GM21737 (cell line): ENCODE data around the gene POSTN.

Experiments
- ATAC-seq: cut with Tn5 transposase; IDR thresholded peaks from one replicate; pipeline ENCODE4 v1.9.1; 2021; ENCODE audit warnings: mild to moderate bottlenecking, moderate library complexity; ENCODE audit not compliant: unreplicated experiment

Gene POSTN, protein sequence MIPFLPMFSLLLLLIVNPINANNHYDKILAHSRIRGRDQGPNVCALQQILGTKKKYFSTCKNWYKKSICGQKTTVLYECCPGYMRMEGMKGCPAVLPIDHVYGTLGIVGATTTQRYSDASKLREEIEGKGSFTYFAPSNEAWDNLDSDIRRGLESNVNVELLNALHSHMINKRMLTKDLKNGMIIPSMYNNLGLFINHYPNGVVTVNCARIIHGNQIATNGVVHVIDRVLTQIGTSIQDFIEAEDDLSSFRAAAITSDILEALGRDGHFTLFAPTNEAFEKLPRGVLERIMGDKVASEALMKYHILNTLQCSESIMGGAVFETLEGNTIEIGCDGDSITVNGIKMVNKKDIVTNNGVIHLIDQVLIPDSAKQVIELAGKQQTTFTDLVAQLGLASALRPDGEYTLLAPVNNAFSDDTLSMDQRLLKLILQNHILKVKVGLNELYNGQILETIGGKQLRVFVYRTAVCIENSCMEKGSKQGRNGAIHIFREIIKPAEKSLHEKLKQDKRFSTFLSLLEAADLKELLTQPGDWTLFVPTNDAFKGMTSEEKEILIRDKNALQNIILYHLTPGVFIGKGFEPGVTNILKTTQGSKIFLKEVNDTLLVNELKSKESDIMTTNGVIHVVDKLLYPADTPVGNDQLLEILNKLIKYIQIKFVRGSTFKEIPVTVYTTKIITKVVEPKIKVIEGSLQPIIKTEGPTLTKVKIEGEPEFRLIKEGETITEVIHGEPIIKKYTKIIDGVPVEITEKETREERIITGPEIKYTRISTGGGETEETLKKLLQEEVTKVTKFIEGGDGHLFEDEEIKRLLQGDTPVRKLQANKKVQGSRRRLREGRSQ

DNA sequence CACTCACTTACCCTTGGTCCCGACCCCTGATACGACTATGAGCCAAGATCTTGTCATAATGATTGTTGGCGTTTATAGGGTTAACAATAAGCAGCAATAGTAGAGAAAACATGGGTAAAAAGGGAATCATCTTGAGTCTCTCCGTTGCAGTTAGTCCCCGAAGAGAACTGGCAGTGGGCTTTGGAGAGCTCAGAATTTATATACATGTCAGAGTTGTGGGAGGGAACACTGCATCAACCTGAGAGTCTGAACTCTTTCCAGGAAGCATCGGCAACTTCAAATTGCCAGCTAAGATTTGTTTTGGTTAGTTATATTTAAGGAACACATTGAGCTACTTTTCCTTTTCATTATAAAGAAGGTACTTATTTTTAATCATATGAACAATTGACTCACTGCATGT lies at the start of gene POSTN:
Gene POSTN, minus strand, starts transcription at position 172 of the 400 bp plus-strand sequence. Its CDS starts 42 bp downstream, at position 130.
- ATAC-seq: no peak

DNA sequence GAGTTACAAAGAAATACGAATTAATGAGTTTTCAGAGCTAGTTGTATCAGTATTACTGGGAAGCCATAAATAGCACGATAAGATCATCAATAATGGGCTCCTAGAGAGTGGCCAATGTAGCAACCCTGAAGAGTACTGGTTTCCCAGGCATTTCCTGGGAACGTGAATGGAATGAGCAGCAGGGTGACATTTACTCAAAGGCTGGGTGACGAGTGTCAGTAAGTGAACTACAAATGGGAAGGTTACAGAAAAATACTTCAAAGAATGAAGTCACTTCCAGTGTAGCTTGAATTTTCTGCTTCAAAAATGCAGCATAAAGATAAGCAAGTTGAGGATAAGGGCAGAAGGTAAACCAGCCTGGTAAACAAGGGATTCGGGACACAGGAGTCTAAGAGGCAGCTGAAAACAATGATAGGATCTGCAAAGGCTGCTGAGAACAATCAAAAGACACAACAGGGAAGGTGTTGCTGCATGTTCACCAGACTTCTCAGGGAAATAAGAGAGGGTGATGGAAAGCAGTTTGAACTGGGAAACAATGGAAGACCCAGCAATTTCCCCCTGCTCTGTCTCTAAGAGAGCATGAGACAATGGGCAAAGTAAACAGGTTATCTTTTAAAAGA lies 48.6 kb upstream of the POSTN start:
- ATAC-seq: no peak

- no peak for ATAC-seq
Measured at GRCh38 chr13:37646531-37646930, 48.0 kb upstream of the POSTN start.

DNA sequence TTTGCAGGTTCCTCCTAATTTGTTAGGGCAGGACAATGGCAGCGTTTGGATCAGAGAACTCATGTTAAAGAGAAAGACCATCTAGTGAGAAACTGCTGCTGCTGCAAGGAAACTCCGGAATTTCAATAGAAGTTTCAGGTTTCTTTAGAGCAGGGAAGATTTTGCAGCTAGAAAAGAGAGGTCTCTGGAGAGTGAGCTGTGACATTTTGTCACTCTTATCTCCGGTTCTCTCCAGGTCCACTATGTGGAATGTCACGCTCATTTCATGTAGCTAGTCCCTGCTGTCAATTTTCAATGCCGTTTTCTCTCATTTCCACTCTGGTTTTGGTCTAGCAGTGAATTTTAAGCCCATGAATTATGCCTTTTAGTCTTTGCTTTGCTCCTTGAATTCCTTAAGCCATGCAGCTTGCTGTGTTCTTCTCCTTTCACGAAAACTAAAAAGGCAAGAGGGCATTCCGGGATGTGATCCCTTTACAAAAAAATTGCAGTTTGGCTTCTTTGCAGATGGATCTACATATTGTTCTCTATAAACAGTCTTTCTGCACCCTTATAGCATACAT lies 46.7 kb upstream of the POSTN start:
- no peak for ATAC-seq

- ATAC-seq: no peak
Measured at GRCh38 chr13:37641391-37641790, 42.8 kb upstream of the POSTN start.

- no peak for ATAC-seq
Measured at GRCh38 chr13:37640499-37640898, 41.9 kb upstream of the POSTN start.

GRCh38 chr13:37636701-37637100 lies 38.1 kb upstream of the POSTN start:
- ATAC-seq: no peak

DNA sequence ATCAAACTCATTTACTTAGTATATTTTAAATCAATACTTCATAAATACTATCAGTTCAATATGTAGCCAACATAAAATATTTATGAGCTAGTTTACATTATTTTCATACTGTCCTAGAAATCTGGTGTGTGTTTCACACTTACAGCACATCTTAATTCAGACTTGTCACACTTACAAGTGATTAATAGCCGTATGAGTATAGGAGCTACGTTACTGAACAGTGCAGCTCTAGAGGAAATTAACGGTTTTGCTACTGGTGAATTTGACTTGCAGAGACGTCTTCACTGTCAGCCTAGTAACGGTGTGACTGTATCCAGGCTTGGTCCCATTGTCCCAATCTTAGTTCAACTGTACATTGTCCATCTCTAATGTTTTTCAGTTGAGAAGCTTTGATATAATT lies 33.7 kb upstream of the POSTN start:
- no peak for ATAC-seq

GRCh38 chr13:37627428-37627827 lies 28.9 kb upstream of the POSTN start:
- no peak for ATAC-seq

DNA sequence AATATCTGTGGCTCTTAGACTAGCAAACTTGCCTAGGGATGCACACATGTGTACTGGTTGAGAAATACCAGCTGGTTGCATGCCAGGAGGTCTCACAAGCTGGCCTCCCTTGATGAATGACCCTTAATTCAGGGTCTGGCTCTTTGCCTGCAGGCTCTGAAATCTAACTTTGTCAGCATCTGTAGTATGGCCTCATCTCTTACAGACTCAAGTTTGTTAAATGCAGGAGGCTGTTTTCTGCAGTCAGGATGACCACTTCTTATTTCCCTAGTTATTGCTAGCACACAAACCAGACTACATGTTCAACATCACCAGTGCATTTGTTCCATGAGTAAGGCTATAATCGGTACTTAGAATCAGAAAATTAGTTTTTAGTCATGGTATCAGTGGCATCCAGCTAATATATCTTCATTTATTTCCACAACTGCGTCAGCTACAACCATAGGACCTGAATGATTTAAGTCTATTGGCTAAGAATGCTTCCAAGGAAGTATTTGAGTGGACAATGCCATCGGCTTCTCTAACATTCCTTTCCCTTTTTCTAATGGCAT lies 23.3 kb upstream of the POSTN start:
- no peak for ATAC-seq

DNA sequence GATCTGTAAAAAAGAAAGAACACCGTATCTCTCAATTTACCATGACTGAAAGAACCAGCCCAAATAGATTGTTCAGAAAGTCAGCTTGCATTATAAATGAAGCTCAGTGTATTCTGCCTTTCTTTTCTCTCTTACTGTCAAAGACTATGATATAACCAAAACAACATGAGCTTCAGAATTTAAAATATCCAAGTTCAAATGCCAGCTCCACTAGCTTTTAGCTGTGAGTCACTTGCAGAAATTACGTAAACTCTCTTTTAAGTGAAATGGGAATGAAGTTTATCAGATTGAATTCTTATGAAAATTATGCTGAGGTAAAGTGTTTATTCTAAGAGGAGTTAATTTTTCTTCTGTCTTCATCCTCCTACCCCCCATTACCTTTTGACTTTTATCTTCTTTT lies 20.0 kb upstream of the POSTN start:
- no peak for ATAC-seq

DNA sequence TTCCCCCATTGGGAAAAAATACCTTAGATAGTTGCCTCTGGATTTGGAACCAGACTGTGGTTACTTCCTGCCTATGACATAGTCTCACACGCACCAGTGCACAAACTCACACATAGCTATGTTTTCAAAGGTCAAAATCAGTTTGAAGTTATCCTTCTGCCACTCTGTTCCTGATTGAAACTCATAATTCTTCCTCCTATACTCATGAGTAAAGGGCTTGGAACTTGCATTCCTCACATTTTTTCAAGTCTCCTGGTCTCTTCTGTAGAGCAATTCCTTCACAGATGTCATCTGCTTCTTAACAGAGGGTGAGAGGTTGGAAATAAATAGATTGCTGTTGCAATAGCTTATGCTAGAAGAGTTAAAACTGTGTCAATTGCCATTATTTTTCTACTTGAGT lies 18.6 kb upstream of the POSTN start:
- no peak for ATAC-seq

DNA sequence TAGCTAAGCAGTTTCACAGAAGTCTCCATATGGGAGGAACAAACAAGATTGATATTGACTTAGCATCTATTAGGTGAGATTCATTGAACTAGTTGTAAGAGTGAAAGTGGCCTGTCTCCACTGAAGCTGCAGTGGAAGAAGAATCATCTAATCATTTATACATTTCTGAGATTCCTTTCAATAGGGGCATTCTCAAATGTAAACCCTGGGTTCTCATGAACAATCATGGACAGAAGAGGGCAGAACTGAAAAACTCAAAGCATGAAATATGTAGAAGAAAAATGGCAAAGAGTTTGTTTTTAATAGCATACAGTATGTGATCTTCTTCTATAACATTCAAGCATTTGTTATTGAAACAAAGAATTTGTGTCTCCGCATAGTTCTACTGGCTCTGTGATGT lies 17.6 kb upstream of the POSTN start:
- no peak for ATAC-seq

DNA sequence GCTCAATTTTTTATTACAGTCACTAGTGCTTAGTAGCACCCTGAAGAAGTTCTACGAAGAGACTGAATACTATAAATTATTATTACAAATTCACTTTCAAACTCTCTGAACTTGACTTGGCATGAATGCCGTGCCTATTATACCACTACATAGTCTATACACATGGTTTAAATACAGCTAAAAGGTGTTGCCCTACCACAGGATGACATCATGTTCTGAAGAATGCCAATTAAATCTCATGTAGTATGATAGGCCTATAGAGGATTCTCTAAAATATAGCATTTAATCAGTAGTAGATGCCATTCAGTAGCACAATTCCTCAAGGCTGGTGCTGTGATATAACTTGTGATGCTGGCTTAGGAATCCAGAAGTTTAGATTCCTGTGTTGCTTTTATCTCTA lies 16.7 kb upstream of the POSTN start:
- ATAC-seq: no peak

DNA sequence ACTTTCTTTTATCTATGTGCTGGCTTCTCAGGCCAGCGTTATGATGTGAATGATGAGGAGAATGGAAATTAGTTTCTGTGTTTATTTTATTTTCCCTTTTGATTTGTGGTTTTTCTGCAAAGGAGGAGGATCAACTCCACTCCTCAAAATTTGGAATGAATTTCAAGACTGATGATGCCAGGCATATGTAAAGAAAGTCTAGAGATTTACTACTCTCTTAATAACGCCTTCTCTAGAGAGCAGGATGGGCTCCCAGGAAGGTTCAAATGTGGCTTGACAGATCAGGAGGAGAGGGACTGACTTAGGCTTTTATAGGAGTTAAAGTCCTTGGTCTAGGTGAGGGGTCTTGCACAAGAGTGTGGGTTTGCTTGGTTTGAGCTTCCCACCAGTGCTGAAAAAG lies 15.1 kb upstream of the POSTN start:
- ATAC-seq: no peak

- ATAC-seq: no peak
Measured at GRCh38 chr13:37613236-37613635, 14.7 kb upstream of the POSTN start.

DNA sequence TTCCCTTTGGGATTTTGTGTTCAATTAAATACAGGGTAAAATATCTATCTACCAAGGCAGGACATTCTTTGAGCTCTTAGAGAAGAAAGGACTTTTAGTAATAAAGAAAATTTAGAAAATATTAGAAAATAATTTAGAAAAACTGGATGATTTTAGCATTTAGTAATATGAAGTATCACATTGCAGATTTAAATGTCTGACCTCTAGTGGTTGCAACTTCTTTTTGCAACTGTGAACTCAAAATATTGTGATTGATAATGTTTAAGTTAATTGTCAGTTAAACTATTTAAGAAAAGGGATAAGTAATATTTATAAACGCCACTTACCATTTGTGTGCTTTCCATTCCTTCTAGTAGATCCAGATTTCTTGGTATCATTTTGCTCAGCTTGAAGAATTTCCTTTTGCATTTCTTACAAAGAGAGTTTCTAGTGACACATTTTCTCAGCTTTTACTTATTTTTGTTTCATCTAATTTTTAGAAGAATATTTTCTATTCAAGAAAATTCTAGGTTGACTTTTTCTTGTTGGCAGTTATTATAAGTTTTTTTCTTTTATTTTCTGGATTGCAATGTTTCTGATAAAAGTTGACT lies 10.3 kb upstream of the POSTN start:
- no peak for ATAC-seq

DNA sequence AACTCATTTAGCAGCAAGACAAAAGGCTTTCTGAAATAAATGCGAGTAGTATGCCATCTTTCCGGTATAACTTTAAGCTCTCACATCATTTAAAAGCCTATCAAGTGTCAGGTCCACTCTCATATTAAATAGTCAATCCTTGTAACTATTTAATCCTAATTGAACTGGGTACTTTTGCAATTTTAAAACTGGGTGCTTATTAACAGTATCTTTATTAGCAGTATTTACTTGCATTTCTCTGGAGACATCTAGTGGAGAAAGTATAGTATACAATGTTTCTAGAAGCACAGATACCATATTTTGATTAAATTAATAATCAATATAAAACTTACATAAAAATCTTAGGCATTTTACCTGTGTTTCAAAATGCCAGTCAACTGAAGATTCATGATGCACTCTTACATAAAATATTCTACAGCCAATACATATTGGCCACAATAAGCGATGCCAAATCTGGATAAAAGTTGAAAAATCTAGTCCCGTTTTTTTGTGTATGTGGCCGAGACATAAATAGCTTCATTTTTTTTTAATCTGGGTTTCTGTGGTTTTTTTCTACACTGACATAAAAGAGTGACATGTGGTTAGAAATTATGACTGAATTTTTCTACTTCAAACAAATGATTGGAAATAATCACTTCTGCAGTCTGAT lies 4.3 kb upstream of the POSTN start:
- ATAC-seq: no peak

- ATAC-seq: no peak
Measured at GRCh38 chr13:37601648-37602440, 3.3 kb upstream of the POSTN start.
